ENCODE results near the gene XPO4. TPM values are rescaled to one million over a fixed set of nuclear protein-coding genes. Genes with fewer than 3 reads are reported as not detected.

Gene XPO4
- total RNA-seq, 1 donor: 19.5 TPM

DNA sequence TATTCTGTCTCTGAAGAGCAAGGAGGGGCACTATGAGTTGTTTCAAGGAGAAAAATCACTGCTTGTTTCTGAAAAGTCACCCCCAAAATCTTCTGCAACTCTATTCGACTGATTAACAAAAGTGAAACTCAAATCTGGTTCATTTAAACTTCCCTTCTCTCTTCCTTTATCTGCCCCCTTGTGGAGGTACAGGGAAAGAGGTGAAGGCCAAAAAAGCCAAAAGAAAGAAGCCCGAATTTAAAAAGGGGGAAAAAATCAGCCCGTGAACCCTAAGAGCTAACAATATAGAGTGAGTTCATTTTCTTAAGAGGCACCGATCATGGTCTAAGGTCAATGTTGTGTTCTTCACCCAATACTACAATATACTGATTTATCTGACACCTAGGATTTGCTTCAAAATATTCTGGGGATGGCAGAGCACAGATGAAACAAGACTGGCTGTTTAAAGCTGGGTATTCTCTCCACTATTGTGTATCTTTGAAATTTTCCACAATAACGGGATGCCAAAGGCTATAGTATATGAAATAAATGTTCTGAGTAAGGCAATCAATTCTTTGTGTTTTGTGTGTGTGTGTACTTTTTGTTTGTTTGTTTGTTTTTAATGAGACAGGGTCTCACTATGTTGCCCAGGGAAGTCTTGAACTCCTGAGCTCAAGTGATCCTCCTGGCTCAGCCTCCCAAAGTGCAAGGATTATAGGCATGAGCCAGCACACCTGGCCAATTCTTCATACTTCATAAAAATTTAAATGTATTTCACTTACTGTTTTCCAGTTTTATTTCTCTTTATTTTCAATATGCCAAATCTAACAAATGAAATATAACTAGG is 73.8 kb downstream of the XPO4 start:
- no peaks in the 10 kb centered on the region for H3K36me3 ChIP-seq (ENCODE audit: insufficient read depth, low read length)
- peak overlapping the region; percentile 40 for H3K27ac ChIP-seq (ENCODE audit: low read depth, low read length)
- H3K4me1 ChIP-seq (ENCODE audit: insufficient read depth, low read length): peaks cover 37% of the 10 kb centered on the region
- H2AFZ ChIP-seq (ENCODE audit: low read length): peak overlapping the region; percentile 70
- TF ChIP-seq, protein P1, sequence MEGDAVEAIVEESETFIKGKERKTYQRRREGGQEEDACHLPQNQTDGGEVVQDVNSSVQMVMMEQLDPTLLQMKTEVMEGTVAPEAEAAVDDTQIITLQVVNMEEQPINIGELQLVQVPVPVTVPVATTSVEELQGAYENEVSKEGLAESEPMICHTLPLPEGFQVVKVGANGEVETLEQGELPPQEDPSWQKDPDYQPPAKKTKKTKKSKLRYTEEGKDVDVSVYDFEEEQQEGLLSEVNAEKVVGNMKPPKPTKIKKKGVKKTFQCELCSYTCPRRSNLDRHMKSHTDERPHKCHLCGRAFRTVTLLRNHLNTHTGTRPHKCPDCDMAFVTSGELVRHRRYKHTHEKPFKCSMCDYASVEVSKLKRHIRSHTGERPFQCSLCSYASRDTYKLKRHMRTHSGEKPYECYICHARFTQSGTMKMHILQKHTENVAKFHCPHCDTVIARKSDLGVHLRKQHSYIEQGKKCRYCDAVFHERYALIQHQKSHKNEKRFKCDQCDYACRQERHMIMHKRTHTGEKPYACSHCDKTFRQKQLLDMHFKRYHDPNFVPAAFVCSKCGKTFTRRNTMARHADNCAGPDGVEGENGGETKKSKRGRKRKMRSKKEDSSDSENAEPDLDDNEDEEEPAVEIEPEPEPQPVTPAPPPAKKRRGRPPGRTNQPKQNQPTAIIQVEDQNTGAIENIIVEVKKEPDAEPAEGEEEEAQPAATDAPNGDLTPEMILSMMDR (IDR thresholded peaks at IDR 0.05; ENCODE audit: extremely low read depth, low read depth, low read length): peak; percentile 85
- peak overlapping the region; percentile 55 for H3K4me3 ChIP-seq (ENCODE audit: insufficient read depth, low read length)
- H3K9me3 ChIP-seq (ENCODE audit: low read depth, low read length): no peaks in the 10 kb centered on the region
- H3K27me3 ChIP-seq (ENCODE audit: insufficient read depth, low read length): no peaks in the 10 kb centered on the region
- peak overlapping the region; percentile 85 for H3K4me2 ChIP-seq (ENCODE audit: insufficient read depth, low read length)
- H3K79me2 ChIP-seq (ENCODE audit: insufficient read depth, low read length): peaks cover 4% of the 10 kb centered on the region
- no peaks in the 10 kb centered on the region for H4K20me1 ChIP-seq (ENCODE audit: insufficient read depth, low read length)
- no peak for DNase-seq (ENCODE audit: insufficient read length, low spot score, missing footprints)

DNA sequence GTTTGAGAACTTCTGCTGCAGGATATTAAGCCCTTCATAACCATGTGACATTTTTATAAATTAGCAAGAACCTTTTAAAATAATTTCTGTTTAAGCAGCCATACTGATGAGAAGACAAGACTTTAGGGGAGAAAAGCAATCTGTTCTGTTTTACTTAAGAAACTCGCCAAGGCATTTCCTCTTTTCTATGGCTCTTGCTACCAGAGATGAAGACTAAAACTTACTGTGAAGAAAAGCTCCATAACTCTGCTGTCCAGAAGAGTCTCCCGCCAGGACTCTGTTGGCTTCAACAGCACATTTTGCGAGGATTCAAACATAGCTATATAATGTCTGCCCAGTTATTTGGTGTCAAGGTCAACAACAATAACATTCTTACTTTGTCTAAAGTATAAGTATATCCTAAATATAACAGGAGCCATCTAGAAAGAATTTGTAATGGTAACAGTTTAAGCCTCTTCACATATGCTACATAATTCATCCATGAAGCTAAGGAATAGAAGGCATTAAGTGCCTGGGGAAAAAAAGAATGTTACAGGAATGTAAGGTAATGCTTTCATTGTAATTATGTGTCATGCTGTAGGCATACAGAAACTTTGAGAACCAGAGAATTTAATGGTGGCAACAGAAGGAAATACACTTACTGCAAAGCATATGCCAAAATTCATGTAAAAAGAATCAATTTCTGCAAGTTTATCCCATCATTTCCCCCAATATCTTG is 75.5 kb downstream of the XPO4 start:
- no peak overlapping the region for H2AFZ ChIP-seq (ENCODE audit: low read length)
- no peaks in the 10 kb centered on the region for H4K20me1 ChIP-seq (ENCODE audit: insufficient read depth, low read length)
- TF ChIP-seq, protein P1 (IDR thresholded peaks at IDR 0.05; ENCODE audit: extremely low read depth, low read depth, low read length): no peak
- peaks cover 2% of the 10 kb centered on the region for H3K79me2 ChIP-seq (ENCODE audit: insufficient read depth, low read length)
- peaks cover under 1% of the 10 kb centered on the region for H3K36me3 ChIP-seq (ENCODE audit: insufficient read depth, low read length)
- no peak overlapping the region for H3K4me3 ChIP-seq (ENCODE audit: insufficient read depth, low read length)
- H3K9me3 ChIP-seq (ENCODE audit: low read depth, low read length): no peaks in the 10 kb centered on the region
- H3K27me3 ChIP-seq (ENCODE audit: insufficient read depth, low read length): no peaks in the 10 kb centered on the region
- H3K4me2 ChIP-seq (ENCODE audit: insufficient read depth, low read length): peak overlapping the region; percentile 17
- peak overlapping the region; percentile 12 for H3K27ac ChIP-seq (ENCODE audit: low read depth, low read length)
- H3K4me1 ChIP-seq (ENCODE audit: insufficient read depth, low read length): peaks cover 37% of the 10 kb centered on the region
- DNase-seq (ENCODE audit: insufficient read length, low spot score, missing footprints): peak; percentile 26

- H3K27me3 ChIP-seq (ENCODE audit: insufficient read depth, low read length): no peaks in the 10 kb centered on the region
- H3K36me3 ChIP-seq (ENCODE audit: insufficient read depth, low read length): peaks cover 5% of the 10 kb centered on the region
- no peaks in the 10 kb centered on the region for H3K9me3 ChIP-seq (ENCODE audit: low read depth, low read length)
- H2AFZ ChIP-seq (ENCODE audit: low read length): no peak overlapping the region
- DNase-seq (ENCODE audit: insufficient read length, low spot score, missing footprints): no peak
- TF ChIP-seq, protein P1 (IDR thresholded peaks at IDR 0.05; ENCODE audit: extremely low read depth, low read depth, low read length): no peak
- H3K27ac ChIP-seq (ENCODE audit: low read depth, low read length): no peak overlapping the region
- H4K20me1 ChIP-seq (ENCODE audit: insufficient read depth, low read length): no peaks in the 10 kb centered on the region
- H3K4me2 ChIP-seq (ENCODE audit: insufficient read depth, low read length): no peak overlapping the region
- peaks cover 37% of the 10 kb centered on the region for H3K4me1 ChIP-seq (ENCODE audit: insufficient read depth, low read length)
- peaks cover 2% of the 10 kb centered on the region for H3K79me2 ChIP-seq (ENCODE audit: insufficient read depth, low read length)
- no peak overlapping the region for H3K4me3 ChIP-seq (ENCODE audit: insufficient read depth, low read length)
Measured at GRCh38 chr13:20826301-20826700, 76.2 kb downstream of the XPO4 start.

GRCh38 chr13:20825477-20825875 is 77.1 kb downstream of the XPO4 start:
- H3K79me2 ChIP-seq (ENCODE audit: insufficient read depth, low read length): peaks cover 2% of the 10 kb centered on the region
- H3K36me3 ChIP-seq (ENCODE audit: insufficient read depth, low read length): peaks cover 5% of the 10 kb centered on the region
- H3K4me2 ChIP-seq (ENCODE audit: insufficient read depth, low read length): peak overlapping the region; percentile 10
- DNase-seq (ENCODE audit: insufficient read length, low spot score, missing footprints): peak; percentile 21
- H4K20me1 ChIP-seq (ENCODE audit: insufficient read depth, low read length): no peaks in the 10 kb centered on the region
- TF ChIP-seq, protein P1 (IDR thresholded peaks at IDR 0.05; ENCODE audit: extremely low read depth, low read depth, low read length): no peak
- peak overlapping the region; percentile 5 for H3K27ac ChIP-seq (ENCODE audit: low read depth, low read length)
- H3K4me1 ChIP-seq (ENCODE audit: insufficient read depth, low read length): peaks cover 37% of the 10 kb centered on the region
- no peak overlapping the region for H2AFZ ChIP-seq (ENCODE audit: low read length)
- no peaks in the 10 kb centered on the region for H3K9me3 ChIP-seq (ENCODE audit: low read depth, low read length)
- H3K27me3 ChIP-seq (ENCODE audit: insufficient read depth, low read length): no peaks in the 10 kb centered on the region
- H3K4me3 ChIP-seq (ENCODE audit: insufficient read depth, low read length): no peak overlapping the region
